Thyroid gland (tissue), 4 donors: Measurements from ENCODE around the gene VOPP1.

Experiments used
- POLR2A ChIP-seq, 2 donors: fragments of 450-650 bp; IDR thresholded peaks; one replicate each; pipeline ENCODE4 v1.6.1; 2017; ENCODE audit warnings: antibody characterized with exemption in 2 of 2, mild to moderate bottlenecking in 2 of 2, moderate library complexity in 1 of 2
- TF ChIP-seq, protein P1 (sequence below), 6 experiments: fragments of 200-600 bp in 3 of 6; fragments of 450-650 bp in 3 of 6; sonication (generic) in 3 of 6; IDR thresholded peaks; one replicate each; pipeline ENCODE4 v1.5.1; 2016 to 2019; ENCODE audit warnings: antibody characterized with exemption in 6 of 6, mild to moderate bottlenecking in 2 of 6, inconsistent platforms in 1 of 6, moderate library complexity in 1 of 6

DNA sequence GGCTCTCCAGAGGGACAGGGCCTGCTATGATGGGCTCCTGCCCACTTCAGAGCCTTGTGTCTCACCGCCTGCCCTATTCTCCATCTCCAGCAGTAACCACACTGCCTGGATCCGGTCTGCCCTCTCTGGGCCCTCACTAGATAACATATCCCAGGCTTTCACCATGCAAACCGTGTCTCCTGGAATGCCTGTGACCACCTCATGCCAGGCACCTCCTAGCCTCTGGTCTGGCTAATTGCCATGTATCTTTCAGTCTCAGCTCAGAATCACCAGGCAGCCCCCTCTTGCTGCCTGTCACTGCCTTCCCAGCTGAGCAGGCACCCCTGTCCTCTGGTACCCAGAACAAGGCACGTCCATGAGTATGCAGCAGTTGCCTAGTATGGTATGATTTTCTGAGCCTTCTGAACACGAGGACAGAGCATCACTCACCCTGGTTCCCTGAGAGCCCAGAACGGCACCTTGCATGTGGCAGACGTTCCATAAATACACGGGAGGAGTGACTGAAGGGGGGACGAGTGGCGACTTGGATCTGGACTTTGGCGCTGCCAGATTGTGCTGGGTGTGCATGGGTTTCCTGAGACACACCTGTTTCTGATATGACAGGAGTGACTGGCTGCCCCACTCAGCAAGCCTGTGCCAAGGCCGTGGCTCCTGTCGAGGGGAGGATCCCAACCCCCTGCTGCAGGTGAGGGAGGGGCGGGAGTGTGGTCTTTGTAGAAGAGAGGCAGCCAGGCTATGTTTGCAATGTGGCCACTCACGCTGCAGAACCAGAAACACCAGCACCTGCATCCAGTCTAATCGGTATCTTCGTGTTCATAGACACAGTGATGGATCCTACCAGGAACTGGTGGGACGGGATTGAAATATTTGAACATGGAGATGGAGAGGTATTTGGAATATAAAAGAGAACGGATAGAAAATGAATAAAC lies 95.2 kb downstream of the VOPP1 start:
- TF ChIP-seq, protein P1, sequence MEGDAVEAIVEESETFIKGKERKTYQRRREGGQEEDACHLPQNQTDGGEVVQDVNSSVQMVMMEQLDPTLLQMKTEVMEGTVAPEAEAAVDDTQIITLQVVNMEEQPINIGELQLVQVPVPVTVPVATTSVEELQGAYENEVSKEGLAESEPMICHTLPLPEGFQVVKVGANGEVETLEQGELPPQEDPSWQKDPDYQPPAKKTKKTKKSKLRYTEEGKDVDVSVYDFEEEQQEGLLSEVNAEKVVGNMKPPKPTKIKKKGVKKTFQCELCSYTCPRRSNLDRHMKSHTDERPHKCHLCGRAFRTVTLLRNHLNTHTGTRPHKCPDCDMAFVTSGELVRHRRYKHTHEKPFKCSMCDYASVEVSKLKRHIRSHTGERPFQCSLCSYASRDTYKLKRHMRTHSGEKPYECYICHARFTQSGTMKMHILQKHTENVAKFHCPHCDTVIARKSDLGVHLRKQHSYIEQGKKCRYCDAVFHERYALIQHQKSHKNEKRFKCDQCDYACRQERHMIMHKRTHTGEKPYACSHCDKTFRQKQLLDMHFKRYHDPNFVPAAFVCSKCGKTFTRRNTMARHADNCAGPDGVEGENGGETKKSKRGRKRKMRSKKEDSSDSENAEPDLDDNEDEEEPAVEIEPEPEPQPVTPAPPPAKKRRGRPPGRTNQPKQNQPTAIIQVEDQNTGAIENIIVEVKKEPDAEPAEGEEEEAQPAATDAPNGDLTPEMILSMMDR (IDR thresholded peaks at IDR 0.05) = no peak
- no peak for TF ChIP-seq POLR2A (IDR thresholded peaks at IDR 0.05)
